ENCODE data around the gene RBM38. TPM values are rescaled to one million over a fixed set of nuclear protein-coding genes. Genes with fewer than 3 reads are reported as not detected.

The RBM38 gene
- total and polyA plus RNA-seq, 12 donors: 3.0 to 30.9 (median 14.1) TPM

- no peak overlapping the region for H3K4me3 ChIP-seq
- intact Hi-C loops (cut with DNase I): no loop called here
- H3K4me1 ChIP-seq (replicated peaks in 1 of 2): peaks cover 3% of the 10 kb centered on the region in 2 donors
- 72 to 82% (median 75%) methylated on average over 6 to 19 of the region's 19 CpGs for WGBS, 4 donors
- H3K27me3 ChIP-seq: no peaks in the 10 kb centered on the region
- H3K36me3 ChIP-seq (replicated peaks in 1 of 2): no peaks in the 10 kb centered on the region
- no peak overlapping the region for H3K27ac ChIP-seq
- DNase-seq: no peak
- no peak for TF ChIP-seq CTCF (IDR thresholded peaks at IDR 0.05)
- no peak for TF ChIP-seq POLR2A (IDR thresholded peaks at IDR 0.05)
- no peaks in the 10 kb centered on the region for H3K9me3 ChIP-seq (replicated peaks in 1 of 3)
These were observed 23.8 kb downstream of the RBM38 start for GRCh38 chr20:57414867-57415592.

- no peaks in the 10 kb centered on the region for H3K27me3 ChIP-seq
- intact Hi-C loops (cut with DNase I): no loop called here
- no peaks in the 10 kb centered on the region for H3K36me3 ChIP-seq (replicated peaks in 1 of 2)
- DNase-seq: no peak
- WGBS, 4 donors: 78 to 92% (median 88%) methylated on average over 11 of the region's 11 CpGs
- H3K4me3 ChIP-seq: no peak overlapping the region
- H3K27ac ChIP-seq: no peak overlapping the region
- TF ChIP-seq POLR2A (IDR thresholded peaks at IDR 0.05): no peak
- no peak for TF ChIP-seq CTCF (IDR thresholded peaks at IDR 0.05)
- no peaks in the 10 kb centered on the region for H3K9me3 ChIP-seq (replicated peaks in 1 of 3)
- no peaks in the 10 kb centered on the region for H3K4me1 ChIP-seq (replicated peaks in 1 of 2)
These were observed 24.6 kb downstream of the RBM38 start for GRCh38 chr20:57415771-57416170.

- H3K4me3 ChIP-seq: no peak overlapping the region
- 80 to 94% (median 92%) methylated on average over 7 to 15 of the region's 15 CpGs for WGBS, 4 donors
- no peak for DNase-seq
- H3K27ac ChIP-seq: no peak overlapping the region
- no peaks in the 10 kb centered on the region for H3K9me3 ChIP-seq (replicated peaks in 1 of 3)
- no peaks in the 10 kb centered on the region for H3K4me1 ChIP-seq (replicated peaks in 1 of 2)
- H3K27me3 ChIP-seq: no peaks in the 10 kb centered on the region
- intact Hi-C loops (cut with DNase I): no loop called here
- no peaks in the 10 kb centered on the region for H3K36me3 ChIP-seq (replicated peaks in 1 of 2)
- TF ChIP-seq POLR2A (IDR thresholded peaks at IDR 0.05): no peak
- TF ChIP-seq CTCF (IDR thresholded peaks at IDR 0.05): no peak
These were observed 25.3 kb downstream of the RBM38 start for GRCh38 chr20:57416296-57417022.

- no peaks in the 10 kb centered on the region for H3K27me3 ChIP-seq
- no peak overlapping the region for H3K27ac ChIP-seq
- no peaks in the 10 kb centered on the region for H3K9me3 ChIP-seq (replicated peaks in 1 of 3)
- H3K4me3 ChIP-seq: no peak overlapping the region
- DNase-seq: no peak
- H3K4me1 ChIP-seq (replicated peaks in 1 of 2): no peaks in the 10 kb centered on the region
- 37 to 49% (median 47%) methylated on average over 5 to 6 of the region's 6 CpGs for WGBS, 4 donors
- no peaks in the 10 kb centered on the region for H3K36me3 ChIP-seq (replicated peaks in 1 of 2)
- TF ChIP-seq POLR2A (IDR thresholded peaks at IDR 0.05) (no peak), CTCF (IDR thresholded peaks at IDR 0.05) (no peak)
- intact Hi-C loops (cut with DNase I): no loop called here
These were observed 26.0 kb downstream of the RBM38 start for GRCh38 chr20:57417051-57417689.

Data from adrenal gland (tissue), 12 donors.